Mesendoderm (in vitro differentiated cells): ENCODE data around the gene PARP15.

ENCODE experiments used
- DNase-seq: peaks from one replicate; pipeline ENCODE4 v3.0.0; 2013
- H2AK5ac ChIP-seq: 2 replicates; pipeline ENCODE4 v1.6.1; 2013; ENCODE audit warnings: low read length, inconsistent platforms
- H2BK120ac ChIP-seq: 2 replicates; pipeline ENCODE4 v1.6.1; 2013; ENCODE audit warnings: low read depth, mild to moderate bottlenecking, low read length, moderate library complexity, mixed read lengths
- H2BK15ac ChIP-seq: replicated peaks from 2 replicates; pipeline ENCODE4 v1.6.1; 2013; ENCODE audit warnings: low read depth, mild to moderate bottlenecking, moderate library complexity
- H2BK5ac ChIP-seq: 2 replicates; pipeline ENCODE4 v1.6.1; 2013; ENCODE audit warnings: low read length, inconsistent platforms
- H3K18ac ChIP-seq: 2 replicates; pipeline ENCODE4 v1.6.1; 2013; ENCODE audit warnings: mild to moderate bottlenecking, low read length, mixed read lengths
- H3K23ac ChIP-seq: one replicate; pipeline ENCODE4 v1.6.1; 2013; ENCODE audit warnings: low read length
- H3K27ac ChIP-seq: 2 replicates; pipeline ENCODE4 v1.5.1; 2013; ENCODE audit warnings: low read depth, mild to moderate bottlenecking, inconsistent platforms, low read length, moderate library complexity
- H3K27me3 ChIP-seq: 2 replicates; pipeline ENCODE4 v1.6.1; 2013; ENCODE audit warnings: low read length, control low read depth, mild to moderate bottlenecking, inconsistent platforms; ENCODE audit not compliant: insufficient read depth, poor library complexity
- H3K36me3 ChIP-seq: 2 replicates; pipeline ENCODE4 v1.6.1; 2013; ENCODE audit warnings: low read length, inconsistent platforms; ENCODE audit not compliant: control insufficient read depth, insufficient read depth
- H3K4ac ChIP-seq: one replicate; pipeline ENCODE4 v1.6.1; 2013; ENCODE audit warnings: low read depth, mild to moderate bottlenecking, low read length, moderate library complexity
- H3K4me1 ChIP-seq: 2 replicates; pipeline ENCODE4 v1.6.1; 2013; ENCODE audit warnings: low read depth, low read length, inconsistent platforms; ENCODE audit not compliant: control insufficient read depth
- H3K4me2 ChIP-seq: 2 replicates; pipeline ENCODE4 v1.6.1; 2013; ENCODE audit warnings: low read length
- H3K4me3 ChIP-seq: 2 replicates; pipeline ENCODE4 v1.5.1; 2013; ENCODE audit warnings: mild to moderate bottlenecking, low read length
- H3K56ac ChIP-seq: one replicate; pipeline ENCODE4 v1.6.1; 2013; ENCODE audit warnings: low read length
- H3K79me1 ChIP-seq: 2 replicates; pipeline ENCODE4 v1.6.1; 2013; ENCODE audit warnings: low read length, inconsistent platforms
- H3K79me2 ChIP-seq: 2 replicates; pipeline ENCODE4 v1.6.1; 2013; ENCODE audit warnings: mild to moderate bottlenecking, low read length; ENCODE audit not compliant: control insufficient read depth, insufficient read depth
- H3K9ac ChIP-seq: 2 replicates; pipeline ENCODE4 v1.6.1; 2013; ENCODE audit warnings: low read length, inconsistent platforms
- H4K5ac ChIP-seq: one replicate; pipeline ENCODE4 v1.6.1; 2013; ENCODE audit warnings: low read length
- H4K8ac ChIP-seq: one replicate; pipeline ENCODE4 v1.6.1; 2013; ENCODE audit warnings: low read depth, mild to moderate bottlenecking, control low read depth, low read length, moderate library complexity
- WGBS: extraction: QIAGEN DNeasy Blood & Tissue Kit; methylation state at CpG from one replicate; pipeline ENCODE4 v1.1.7; 2013; ENCODE audit warnings: low lambda C conversion rate, missing lambda C conversion rate; ENCODE audit not compliant: insufficient coverage; ENCODE audit errors: extremely low coverage; 5-methylcytosine and 5-hydroxymethylcytosine counted together

Gene PARP15

GRCh38 chr3:122582390-122582789 lies 4.9 kb downstream of the PARP15 start:
- H4K8ac ChIP-seq = no peak overlapping the region
- H3K56ac ChIP-seq = no peak overlapping the region
- no peaks in the 10 kb centered on the region for H3K79me1 ChIP-seq
- no peaks in the 10 kb centered on the region for H3K27me3 ChIP-seq
- H2BK15ac ChIP-seq = no peak overlapping the region
- no peak overlapping the region for H3K27ac ChIP-seq
- DNase-seq = no peak
- H3K4me1 ChIP-seq = no peaks in the 10 kb centered on the region
- H2BK120ac ChIP-seq = no peak overlapping the region
- no peak overlapping the region for H2AK5ac ChIP-seq
- no peak overlapping the region for H3K18ac ChIP-seq
- no peak overlapping the region for H2BK5ac ChIP-seq
- H3K9ac ChIP-seq = no peak overlapping the region
- H3K79me2 ChIP-seq = no peaks in the 10 kb centered on the region
- no peak overlapping the region for H4K5ac ChIP-seq
- H3K36me3 ChIP-seq = no peaks in the 10 kb centered on the region
- H3K23ac ChIP-seq = no peak overlapping the region
- WGBS = no CpG with 5 or more reads among the region's 1 CpG
- H3K4me3 ChIP-seq = no peak overlapping the region
- no peak overlapping the region for H3K4me2 ChIP-seq
- H3K4ac ChIP-seq = no peak overlapping the region

- Histone ChIP-seq H3K18ac (no peak overlapping the region), H2BK120ac (no peak overlapping the region), H3K4me1 (no peaks in the 10 kb centered on the region), H3K79me2 (no peaks in the 10 kb centered on the region), H3K4me2 (no peak overlapping the region), H2BK5ac (no peak overlapping the region), H3K56ac (no peak overlapping the region), H2AK5ac (no peak overlapping the region), H3K4me3 (no peak overlapping the region), H3K9ac (no peak overlapping the region), H4K5ac (no peak overlapping the region), H3K4ac (no peak overlapping the region), H3K23ac (no peak overlapping the region), H4K8ac (no peak overlapping the region), H2BK15ac (no peak overlapping the region), H3K79me1 (no peaks in the 10 kb centered on the region), H3K27ac (no peak overlapping the region), H3K27me3 (no peaks in the 10 kb centered on the region), H3K36me3 (no peaks in the 10 kb centered on the region)
- no CpG with 5 or more reads among the region's 1 CpG for WGBS
- DNase-seq = no peak
Observed at GRCh38 chr3:122586098-122586497, 8.6 kb downstream of the PARP15 start.

- Histone ChIP-seq H3K36me3 (no peaks in the 10 kb centered on the region), H3K27ac (no peak overlapping the region), H3K79me1 (no peaks in the 10 kb centered on the region), H4K5ac (no peak overlapping the region), H4K8ac (no peak overlapping the region), H3K9ac (no peak overlapping the region), H3K18ac (no peak overlapping the region), H3K79me2 (no peaks in the 10 kb centered on the region), H2AK5ac (no peak overlapping the region), H2BK15ac (no peak overlapping the region), H2BK120ac (no peak overlapping the region), H3K27me3 (no peaks in the 10 kb centered on the region), H2BK5ac (no peak overlapping the region), H3K4ac (no peak overlapping the region), H3K4me1 (no peaks in the 10 kb centered on the region), H3K56ac (no peak overlapping the region), H3K4me3 (no peak overlapping the region), H3K23ac (no peak overlapping the region), H3K4me2 (no peak overlapping the region)
- DNase-seq = no peak
Observed at GRCh38 chr3:122586773-122587485, 9.5 kb downstream of the PARP15 start.

GRCh38 chr3:122587572-122587971 lies 10.1 kb downstream of the PARP15 start:
- no peak overlapping the region for H3K27ac ChIP-seq
- no peak for DNase-seq
- H3K27me3 ChIP-seq = no peaks in the 10 kb centered on the region
- H3K56ac ChIP-seq = no peak overlapping the region
- H3K18ac ChIP-seq = no peak overlapping the region
- no peak overlapping the region for H3K9ac ChIP-seq
- no CpG with 5 or more reads among the region's 2 CpGs for WGBS
- no peak overlapping the region for H3K4me2 ChIP-seq
- no peaks in the 10 kb centered on the region for H3K4me1 ChIP-seq
- no peak overlapping the region for H2BK5ac ChIP-seq
- no peak overlapping the region for H4K5ac ChIP-seq
- H3K79me2 ChIP-seq = no peaks in the 10 kb centered on the region
- no peak overlapping the region for H2BK15ac ChIP-seq
- H2BK120ac ChIP-seq = no peak overlapping the region
- no peaks in the 10 kb centered on the region for H3K36me3 ChIP-seq
- no peak overlapping the region for H4K8ac ChIP-seq
- no peaks in the 10 kb centered on the region for H3K79me1 ChIP-seq
- no peak overlapping the region for H2AK5ac ChIP-seq
- H3K23ac ChIP-seq = no peak overlapping the region
- no peak overlapping the region for H3K4ac ChIP-seq
- no peak overlapping the region for H3K4me3 ChIP-seq

GRCh38 chr3:122589297-122589696 lies 11.8 kb downstream of the PARP15 start:
- no peaks in the 10 kb centered on the region for H3K4me1 ChIP-seq
- H2BK120ac ChIP-seq = no peak overlapping the region
- no peak overlapping the region for H4K5ac ChIP-seq
- no peak overlapping the region for H4K8ac ChIP-seq
- no peak overlapping the region for H3K4me3 ChIP-seq
- no CpG with 5 or more reads among the region's 5 CpGs for WGBS
- no peak overlapping the region for H3K18ac ChIP-seq
- no peak overlapping the region for H3K9ac ChIP-seq
- H3K4me2 ChIP-seq = no peak overlapping the region
- DNase-seq = no peak
- no peak overlapping the region for H2BK5ac ChIP-seq
- no peak overlapping the region for H3K23ac ChIP-seq
- no peaks in the 10 kb centered on the region for H3K79me1 ChIP-seq
- H2AK5ac ChIP-seq = no peak overlapping the region
- H2BK15ac ChIP-seq = no peak overlapping the region
- no peaks in the 10 kb centered on the region for H3K36me3 ChIP-seq
- H3K56ac ChIP-seq = no peak overlapping the region
- no peak overlapping the region for H3K27ac ChIP-seq
- no peaks in the 10 kb centered on the region for H3K27me3 ChIP-seq
- no peaks in the 10 kb centered on the region for H3K79me2 ChIP-seq
- no peak overlapping the region for H3K4ac ChIP-seq

- Histone ChIP-seq H3K4ac (no peak overlapping the region), H3K27ac (no peak overlapping the region), H3K4me1 (no peaks in the 10 kb centered on the region), H3K23ac (no peak overlapping the region), H4K5ac (no peak overlapping the region), H3K18ac (no peak overlapping the region), H3K27me3 (no peaks in the 10 kb centered on the region), H2BK120ac (no peak overlapping the region), H2AK5ac (no peak overlapping the region), H3K4me2 (no peak overlapping the region), H3K4me3 (no peak overlapping the region), H3K36me3 (no peaks in the 10 kb centered on the region), H2BK15ac (no peak overlapping the region), H3K79me2 (no peaks in the 10 kb centered on the region), H3K56ac (no peak overlapping the region), H3K79me1 (no peaks in the 10 kb centered on the region), H2BK5ac (no peak overlapping the region), H3K9ac (no peak overlapping the region), H4K8ac (no peak overlapping the region)
- no peak for DNase-seq
- WGBS = no CpG with 5 or more reads among the region's 2 CpGs
Observed at GRCh38 chr3:122590610-122591009, 13.2 kb downstream of the PARP15 start.
